HG03439 (cell line): ENCODE measurements around the gene CDCA4.

Experiments used
- ATAC-seq: cut with Tn5 transposase; IDR thresholded peaks from one replicate; pipeline ENCODE4 v1.9.1; 2021; ENCODE audit warnings: mild to moderate bottlenecking, moderate library complexity; ENCODE audit not compliant: unreplicated experiment

CDCA4 gene

DNA sequence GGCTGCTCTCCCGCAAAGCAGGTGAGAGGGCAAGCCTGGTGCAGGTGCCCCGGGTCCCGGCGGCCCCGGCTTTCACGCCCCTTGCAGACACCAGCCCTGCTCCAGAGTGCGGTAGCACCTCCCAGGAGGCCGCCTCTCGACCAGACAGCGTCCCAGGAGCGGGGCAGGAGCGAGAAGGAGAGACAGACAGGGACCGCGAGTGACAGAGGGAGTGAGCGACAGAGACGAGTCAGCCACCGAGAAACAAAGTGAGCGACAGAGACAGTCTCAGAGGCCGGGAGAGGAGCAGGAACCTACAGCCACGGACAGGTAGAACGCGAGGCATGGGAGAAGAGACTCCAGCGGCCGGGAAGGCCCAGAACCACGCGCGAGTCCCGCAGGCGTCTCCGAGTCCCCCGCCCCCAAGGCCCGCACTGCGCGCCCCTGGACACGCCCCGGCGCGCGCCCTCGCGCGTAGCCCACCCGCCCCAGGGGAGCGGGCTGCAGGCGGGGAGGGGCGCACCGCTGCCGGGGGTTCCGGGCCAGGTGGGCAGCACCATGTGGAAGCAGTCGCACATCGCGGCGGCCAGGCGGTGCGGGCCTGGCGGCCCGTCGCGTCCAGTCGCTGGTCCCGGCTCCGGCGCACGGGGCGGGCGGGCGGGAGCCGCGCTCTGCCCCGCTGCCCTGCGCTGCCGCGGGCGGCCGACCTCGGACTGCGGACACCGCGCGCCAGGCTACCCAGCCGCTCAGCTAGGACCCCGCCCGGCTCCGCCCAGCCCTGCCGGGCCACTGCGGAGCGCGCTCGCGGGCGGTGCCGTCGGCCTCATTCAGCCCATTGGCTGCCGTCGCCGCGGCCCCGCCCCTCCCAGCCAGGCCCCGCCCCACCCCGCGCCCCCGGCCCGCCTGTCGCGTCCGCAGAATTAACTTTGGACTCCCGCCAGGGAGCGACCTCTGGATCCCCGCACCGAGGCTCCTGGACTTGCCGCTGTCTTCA is 42.9 kb downstream of the CDCA4 start, which contains the start of gene AHNAK2:
Gene AHNAK2 (minus strand): TSS at position 694 of the 973 bp plus-strand sequence. CDS start 137 bp downstream, at position 557.
- no peak for ATAC-seq

DNA sequence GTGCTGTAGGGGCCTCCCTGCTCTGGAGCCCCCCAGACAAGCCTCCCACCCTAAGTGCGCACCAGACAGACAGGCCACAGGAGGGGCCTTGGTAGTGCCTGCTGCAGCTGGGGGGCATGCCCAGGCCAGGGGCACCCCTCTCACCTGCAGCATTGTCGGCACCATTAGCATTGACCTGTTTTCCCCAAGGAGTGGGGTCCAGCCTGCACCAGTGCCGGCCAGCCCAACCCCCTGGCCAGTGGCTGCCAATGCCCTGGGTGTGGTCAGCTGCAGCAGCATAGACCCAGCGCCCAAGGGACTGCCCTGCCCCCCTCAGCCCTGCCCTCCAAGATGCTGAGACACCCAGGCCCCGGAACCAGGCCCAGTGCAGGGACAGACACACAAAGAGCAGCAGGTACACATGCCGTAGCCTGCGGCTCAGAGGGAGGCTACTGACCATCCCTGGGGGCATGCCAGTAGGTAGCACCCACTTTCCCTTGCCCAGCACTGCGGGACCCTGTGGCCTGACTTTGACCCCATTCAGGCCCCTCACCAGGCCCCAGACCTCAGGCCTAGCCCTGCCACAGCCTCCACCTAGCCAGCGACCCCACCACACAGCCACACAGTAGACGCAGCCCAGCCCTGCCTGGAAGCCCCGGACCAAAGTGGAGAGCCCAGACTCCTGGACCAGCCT is 43.7 kb downstream of the CDCA4 start:
- ATAC-seq = no peak

DNA sequence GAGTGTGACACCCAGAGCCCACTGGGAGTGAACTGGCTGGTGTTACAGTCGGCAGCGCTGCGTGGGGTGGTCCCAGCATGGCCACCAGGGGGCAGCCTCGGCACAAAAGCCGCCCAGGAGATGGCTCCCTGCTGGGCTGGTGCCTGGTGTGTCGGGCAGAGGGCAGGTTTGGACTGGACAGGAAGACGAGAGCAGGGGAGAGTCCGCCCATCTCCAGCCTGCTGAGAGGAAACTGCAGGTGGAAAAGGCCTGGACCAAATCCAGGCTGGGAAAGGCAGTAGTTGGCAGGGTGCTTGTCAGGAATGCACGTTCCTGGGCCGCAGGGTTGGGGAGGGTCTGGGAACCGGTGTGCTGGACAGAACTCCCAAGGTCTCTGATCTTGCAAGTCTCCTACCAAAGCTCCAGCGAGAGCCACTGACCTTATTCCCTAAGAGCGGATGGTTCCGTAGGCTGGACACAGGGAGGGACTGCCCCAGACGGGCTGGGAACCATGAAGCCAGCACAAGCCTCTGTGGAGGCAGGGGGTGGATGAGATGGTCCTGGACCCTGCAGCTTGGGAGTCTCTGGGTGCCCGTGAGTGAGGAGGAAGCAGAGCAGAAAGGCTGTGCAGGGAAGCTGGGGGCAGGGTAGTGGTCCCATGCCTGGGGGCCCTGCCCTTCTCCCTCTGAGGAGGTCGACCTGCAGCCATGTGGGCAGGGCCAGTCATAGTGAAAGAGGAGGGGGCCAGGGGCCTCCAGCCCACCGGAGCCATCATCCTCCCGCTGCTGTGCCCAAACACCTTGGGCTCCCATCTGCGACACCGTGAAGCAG is 44.5 kb downstream of the CDCA4 start:
- ATAC-seq = no peak

DNA sequence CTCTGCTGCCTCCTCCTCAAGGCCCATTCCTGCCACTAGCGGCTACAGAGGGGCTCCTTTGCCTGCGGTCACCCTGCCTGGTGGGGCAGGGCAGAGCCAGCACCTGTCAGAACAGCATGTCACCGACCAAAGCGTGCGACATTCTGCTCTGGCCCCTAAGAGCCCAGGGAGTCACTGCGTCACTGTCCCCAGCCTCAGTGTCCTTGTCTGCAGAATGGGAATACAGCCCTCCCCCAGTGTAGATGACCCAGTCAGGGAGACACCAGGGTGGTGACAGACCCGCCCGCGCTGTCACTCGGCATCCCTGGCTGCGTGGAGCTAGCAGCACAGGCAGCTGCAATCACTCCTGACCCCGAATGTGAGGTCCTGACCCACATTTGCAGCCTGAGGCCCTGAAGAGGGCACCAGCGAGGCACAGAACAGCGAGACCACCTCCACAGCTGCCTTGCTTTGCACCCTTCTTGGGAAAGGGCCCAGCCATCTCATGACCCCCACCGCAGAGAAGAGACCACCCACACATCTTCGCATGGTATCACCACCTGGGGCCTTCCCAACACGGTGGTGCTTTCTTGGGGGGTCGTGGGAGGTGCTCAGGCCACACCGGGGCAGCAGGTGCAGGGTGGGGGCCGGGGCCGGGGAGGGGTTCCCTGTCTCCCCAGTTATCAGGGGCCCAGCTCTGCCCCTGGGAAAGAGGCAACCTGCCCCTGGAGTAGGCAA is 45.2 kb downstream of the CDCA4 start:
- no peak for ATAC-seq

DNA sequence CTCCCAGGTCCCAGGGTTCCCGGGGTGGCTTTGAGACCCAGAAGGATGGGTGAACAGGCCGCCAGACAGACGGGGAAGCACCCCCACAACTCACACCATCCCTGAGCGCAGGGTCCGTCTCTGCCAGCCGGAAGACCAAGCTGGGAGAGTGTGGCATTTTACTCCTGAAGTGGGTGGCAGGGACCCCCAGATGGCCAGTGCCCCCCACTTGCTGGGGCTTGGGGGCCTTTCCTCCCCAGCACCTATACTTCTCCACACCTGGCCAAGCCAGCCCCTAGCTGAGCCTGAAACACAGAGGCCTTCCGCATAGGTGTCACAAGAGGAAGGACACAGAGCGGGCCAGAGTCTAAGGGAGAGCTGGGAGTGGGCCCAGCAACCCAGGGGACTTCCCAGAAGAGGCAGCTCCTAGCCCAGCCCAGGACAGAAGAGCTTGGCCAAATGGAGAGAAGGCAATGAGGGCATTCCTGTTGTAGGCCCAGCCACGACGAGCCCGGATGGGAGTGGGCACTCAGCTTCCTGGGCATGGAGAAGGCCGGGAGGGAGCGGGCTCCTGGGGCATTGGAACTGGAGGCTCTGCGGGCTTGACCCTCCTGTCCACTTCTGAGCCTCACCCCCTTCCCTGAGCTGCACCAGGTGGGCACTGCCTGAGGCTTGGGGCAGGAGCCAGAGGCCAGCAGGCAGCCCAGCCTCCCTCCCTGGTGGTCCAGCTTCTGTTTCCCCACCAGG is 46.1 kb downstream of the CDCA4 start:
- ATAC-seq = no peak

DNA sequence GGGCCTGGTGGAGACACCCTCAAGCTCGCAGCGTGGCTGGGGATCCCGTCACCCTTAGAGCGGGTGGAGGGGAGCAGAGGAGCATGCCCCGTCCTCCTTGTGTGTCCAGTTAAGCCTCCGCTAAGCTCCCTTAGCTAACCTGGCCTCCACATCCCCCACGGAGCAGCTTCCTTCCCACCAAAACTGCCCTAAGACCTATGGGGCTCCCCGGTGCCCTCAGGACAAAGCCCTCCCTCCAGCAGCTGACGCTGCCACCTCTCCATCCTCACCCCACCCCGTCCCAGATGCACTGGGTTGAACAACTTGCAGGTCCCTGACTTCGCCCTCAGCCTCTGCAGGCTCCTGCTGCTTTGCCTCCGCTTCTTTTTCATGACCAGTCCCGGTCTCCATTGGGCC is 46.7 kb downstream of the CDCA4 start:
- no peak for ATAC-seq

DNA sequence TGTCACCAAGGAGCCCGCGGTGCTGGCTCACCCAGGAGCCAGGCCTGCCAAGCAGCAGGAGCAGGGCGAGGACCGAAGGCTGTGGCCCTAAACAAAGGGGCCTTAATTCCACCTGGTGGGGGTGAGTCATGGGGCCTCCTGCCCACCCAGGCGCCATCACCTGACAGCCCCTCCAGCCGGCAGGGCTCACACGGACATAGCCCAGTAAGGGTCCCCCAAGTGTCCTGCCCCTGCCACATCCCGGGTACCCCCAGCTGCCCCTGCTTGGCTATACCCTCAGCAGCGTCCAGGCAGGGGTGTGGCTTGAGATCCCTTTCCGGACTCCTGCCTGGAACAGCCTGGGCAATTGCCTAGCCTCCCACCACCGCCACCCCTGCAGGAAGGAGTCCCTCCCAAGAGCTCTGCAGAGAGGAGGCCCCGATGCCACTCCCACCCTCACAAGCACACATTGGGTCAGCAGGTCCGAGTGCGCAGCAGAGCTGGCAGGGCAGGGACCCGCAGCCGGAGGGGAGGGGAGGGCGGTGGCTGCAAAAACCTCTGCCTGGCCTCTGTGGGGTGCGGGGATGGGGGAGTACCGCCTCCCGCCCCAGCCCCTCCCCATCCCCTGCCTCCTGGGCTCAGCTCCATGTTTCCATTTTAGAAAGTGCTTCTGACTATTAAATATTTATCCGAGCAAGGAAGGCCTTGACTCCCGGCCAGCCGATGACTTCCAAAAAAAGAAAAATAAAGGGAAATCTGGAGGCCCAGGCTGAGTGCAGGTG is 47.3 kb downstream of the CDCA4 start:
- ATAC-seq = no peak

DNA sequence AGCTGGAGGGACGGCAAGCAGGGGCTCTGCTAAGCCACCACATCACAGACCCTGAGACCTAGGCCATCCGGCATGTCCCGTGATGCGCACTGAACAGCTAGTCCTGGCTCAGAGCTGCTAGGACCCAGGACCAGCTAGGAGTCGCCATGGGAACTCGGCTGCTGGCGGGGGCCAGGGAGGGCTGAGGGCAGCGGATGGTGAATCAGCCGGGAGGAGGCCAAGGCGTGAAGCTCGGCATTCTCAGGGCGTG is 47.8 kb downstream of the CDCA4 start:
- ATAC-seq = no peak

DNA sequence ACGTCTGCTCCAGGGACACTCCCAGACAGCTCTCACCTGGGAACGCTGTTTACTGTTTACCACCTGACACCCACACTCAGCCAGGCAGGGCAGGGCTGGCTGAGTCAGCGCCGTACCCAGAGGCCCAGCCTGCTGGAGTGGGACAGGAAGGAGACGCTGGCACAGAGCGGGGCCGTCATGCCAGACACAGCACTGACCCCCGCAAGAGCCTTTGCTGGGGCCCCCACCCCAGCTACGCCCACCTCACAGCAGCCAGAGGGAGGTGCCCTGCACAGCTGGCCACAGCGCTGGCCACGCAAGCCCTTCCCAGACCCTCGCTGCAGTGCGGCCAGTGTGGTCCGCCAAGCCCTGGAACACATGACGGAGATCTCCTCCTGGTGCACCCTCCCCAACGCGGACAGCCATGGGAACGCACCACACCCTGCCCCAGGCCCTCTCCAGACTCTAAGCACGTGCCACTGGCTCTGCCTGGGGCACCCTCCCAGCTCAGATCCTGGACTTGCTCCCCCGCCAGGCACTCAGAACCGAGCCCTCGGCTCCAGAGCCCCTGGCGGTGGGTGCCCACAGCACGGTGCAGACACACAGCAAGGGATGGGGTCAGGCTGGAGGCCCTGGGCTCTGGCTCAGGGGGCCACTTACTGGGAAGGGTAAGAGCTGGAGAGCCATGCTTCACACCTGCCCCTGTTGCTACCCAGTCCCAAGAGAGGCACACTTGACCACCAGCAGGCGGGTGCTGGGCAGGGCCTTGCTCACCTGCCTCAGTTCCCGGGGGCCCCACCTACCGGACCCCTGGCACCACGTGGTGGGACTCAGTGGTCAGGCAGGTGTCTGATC is 48.4 kb downstream of the CDCA4 start:
- no peak for ATAC-seq

DNA sequence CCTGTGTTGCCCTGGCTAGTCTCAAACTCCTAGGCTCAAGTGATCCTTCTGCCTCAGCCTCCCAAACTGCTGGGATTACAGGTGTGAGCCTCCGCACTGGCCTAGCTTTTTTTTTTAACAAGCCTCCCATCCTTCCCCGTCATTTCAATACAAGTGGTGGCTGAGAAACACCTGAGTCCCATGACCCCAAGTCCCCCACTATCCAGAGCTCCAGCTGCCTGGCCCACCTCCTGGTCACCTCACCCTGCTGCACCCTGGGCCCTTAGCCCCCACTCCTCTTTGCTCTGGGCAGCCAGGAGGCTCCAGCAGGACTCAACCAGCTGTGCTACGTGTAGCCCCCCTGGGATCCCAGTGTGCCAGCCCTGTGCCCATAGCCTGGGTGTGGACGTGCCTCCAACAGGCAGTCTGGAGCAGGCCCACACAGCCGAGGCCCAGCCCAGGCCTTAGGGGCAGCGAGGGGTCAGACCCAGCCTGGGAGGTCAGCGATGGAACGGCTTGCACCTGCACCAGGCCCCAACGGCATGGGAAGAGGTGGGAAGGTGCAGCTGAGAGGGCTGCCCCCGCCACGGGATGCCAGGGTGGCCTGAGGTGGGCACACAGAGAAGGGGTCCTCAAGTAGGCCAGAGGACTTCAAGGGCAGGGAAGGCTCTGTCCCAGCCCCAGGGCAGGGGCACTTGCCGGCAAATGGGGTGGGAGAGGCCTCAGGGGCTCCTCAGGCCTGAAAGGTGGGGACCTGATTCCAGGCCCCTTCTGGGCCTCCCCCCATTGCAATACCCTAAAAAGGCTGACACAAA is 49.2 kb downstream of the CDCA4 start:
- ATAC-seq = no peak

DNA sequence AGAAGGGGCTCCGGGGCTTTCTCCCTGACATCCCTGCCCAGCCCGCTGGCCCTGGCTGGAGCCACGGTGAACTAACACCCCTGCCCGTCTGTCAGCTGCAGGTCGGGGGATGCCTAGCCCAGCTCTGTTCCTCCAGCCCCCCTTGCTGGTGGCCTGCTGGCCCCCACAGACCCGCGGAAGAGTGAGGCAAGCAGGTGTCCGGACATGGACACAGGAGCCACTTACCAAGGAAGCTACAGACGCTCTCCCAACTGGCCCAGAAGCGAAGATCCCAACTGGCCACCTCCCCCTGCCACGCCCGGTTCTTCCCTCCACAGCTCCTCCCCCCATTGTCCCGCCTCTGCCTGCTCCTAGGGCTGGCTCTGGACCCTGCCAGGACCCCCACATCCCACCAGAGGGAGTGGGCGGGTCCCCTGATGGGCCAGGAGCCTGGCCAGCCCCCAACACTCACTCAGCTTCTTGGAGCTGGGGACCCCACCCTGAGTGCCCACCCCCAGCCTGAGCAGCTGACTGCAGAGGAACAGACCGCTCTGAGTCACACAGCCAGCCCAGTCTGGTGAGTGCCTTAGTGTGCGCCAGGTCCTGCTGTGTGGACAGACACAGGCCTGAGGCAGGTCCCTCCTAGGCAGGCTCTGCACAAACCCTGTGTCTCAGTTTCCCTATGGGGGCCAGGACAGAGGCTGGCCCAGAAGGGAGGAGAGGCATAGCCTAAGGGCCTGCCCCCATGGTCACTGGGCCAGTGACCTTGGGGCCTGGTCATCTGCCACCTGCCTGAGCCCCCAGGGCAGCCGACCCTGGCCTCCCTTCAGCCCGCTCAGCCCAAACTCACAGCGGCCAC is 50.4 kb downstream of the CDCA4 start:
- ATAC-seq = no peak

DNA sequence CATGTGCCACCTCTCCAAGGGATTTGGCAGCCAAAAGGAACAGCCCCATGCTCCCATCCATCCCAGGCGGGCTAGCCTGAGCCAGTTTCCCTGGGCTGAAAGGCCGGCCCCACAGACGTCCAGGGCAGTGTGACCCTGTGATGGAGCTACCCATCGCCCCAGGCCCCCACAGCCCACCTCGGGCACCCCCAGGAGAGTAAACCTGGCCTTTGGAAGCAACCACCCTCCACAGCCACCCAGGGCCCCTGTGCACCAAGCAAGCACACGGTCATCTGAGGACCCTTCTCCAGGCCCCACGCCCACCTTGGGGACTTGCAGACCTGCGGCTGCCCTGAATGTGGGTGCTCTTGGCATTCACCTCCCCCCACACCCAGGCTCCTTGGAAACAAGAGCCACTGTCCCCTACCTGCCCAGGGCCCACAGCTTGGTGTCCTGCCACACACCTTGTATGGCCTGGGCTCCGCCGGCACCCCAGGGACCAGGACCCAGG is 51.1 kb downstream of the CDCA4 start:
- no peak for ATAC-seq

DNA sequence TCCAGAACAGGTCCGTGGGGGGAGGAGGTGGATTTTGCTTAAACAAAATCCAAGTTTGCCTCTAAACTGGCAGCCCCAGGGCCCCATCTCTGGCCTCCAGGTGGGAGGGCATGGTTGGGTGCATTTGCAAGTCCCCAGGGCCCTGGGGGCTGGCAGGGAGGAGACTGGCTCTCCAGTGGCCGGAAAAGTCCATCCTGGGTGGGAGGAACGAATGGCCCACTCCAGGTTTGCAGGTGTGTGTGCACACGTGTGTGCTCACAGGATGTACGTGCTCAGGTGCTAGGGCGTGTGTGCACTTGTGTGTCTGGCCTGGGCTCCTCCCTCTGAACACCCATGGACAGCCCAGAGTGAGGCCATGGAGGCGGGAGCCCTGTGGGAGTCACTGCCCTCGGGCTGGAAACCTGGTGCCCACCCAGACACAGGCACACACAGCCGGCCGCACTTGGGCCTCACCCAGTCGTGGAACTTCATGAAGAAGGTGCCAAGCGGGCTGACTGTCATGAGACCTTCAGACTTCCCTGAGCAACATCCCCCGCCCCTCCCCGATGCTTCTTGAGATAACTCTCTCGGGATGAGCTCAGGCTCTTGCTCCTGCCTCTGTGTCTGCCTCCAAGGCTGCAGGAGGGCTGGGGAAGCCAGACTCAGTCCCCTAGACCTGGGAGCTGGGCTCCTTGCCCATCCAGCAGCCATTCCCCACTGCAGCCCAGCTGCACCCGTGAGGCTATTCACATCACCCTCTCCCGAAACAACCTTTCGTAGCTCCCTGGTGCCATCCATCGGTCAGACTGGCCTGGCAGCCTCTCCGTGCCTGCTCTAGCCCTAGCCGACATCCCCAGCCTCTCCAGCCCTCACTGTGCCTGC is 52.1 kb downstream of the CDCA4 start:
- no peak for ATAC-seq

DNA sequence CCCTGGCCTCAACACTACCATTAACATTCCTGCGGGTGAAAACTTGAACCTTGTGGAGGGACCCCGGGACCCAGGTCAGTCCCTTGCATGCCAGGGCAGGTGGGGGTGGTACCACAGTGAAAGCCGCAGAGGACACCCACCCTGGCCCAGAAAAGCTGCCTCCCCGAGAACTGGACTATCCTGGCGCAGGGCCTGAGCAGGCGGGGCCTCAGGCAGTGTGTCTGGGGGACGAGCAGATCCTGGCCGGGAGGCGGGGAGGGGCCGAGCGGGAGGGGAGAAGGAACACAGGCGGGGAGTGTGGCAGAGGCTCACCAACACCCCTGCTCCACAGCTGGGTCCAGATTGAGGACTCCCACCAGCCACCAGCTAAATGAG is 52.7 kb downstream of the CDCA4 start:
- ATAC-seq = no peak

DNA sequence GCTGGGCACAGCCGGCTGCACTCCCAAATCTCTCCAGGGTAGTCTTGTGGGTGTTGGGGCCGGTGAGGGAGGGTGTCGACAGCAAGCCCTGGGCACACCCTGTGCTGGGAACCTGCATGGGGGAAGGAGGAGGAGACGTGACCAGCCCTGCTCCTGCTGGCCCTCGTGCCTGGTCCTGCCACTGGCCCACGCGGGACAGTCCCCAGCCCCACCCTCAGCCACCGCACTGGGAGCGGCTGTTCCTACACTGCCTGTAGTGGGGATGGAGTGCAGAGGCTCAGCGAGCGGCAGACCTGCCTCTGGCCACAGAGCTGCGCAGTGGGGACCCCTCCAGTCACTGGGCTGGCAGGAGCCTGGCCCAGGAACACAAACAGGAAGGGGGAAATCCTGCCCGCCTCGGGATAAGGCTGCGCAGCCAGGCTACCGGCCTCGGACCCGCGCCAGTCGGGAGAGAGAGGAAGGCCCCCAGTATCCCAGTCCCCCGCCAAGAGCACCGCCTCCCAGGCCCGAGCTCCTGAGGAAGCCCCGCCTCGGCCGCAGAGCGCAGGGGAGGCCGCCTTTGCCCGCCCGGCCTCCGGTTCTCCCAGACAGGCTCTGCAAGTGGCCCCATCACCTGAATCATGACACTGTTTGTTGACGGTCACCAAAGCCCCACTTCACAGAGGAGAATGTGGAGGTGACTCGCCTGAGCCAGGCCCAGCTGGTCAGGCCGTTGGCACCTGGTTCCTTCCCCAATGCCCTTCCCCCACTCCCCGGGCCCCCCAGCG is 53.3 kb downstream of the CDCA4 start:
- ATAC-seq = no peak
